Activated naive CD4-positive, alpha-beta T cell (primary cell): ENCODE results near the gene ERMARD.

Experiments used
- DNase-seq, 4 experiments: peaks; one replicate each; lab custom pipeline; 2025; lab: John Stamatoyannopoulos, UW

The ERMARD gene

GRCh38 chr6:169825558-169826225 is 74.3 kb downstream of the ERMARD start:
- no peak for DNase-seq

- DNase-seq: no peak
These were observed 75.3 kb downstream of the ERMARD start for GRCh38 chr6:169826697-169827096.

- DNase-seq: no peak
These were observed 75.9 kb downstream of the ERMARD start for GRCh38 chr6:169827290-169827717.

GRCh38 chr6:169828176-169828575 is 76.8 kb downstream of the ERMARD start:
- DNase-seq: no peak

- no peak for DNase-seq
These were observed 78.4 kb downstream of the ERMARD start for GRCh38 chr6:169829786-169830185.

- DNase-seq: no peak
These were observed 79.5 kb downstream of the ERMARD start for GRCh38 chr6:169830876-169831275.
